GM19193 (cell line): ENCODE data around the gene TRIM40.

Experiments
- POLR2A ChIP-seq: IDR thresholded peaks from 4 replicates; pipeline ENCODE4 v1.6.1; 2011; ENCODE audit not compliant: insufficient read depth, insufficient read length; ENCODE audit errors: extremely low read depth

TRIM40 gene

GRCh38 chr6:30104661-30105060, 31.3 kb upstream of the TRIM40 start:
- no peak for TF ChIP-seq POLR2A

DNA sequence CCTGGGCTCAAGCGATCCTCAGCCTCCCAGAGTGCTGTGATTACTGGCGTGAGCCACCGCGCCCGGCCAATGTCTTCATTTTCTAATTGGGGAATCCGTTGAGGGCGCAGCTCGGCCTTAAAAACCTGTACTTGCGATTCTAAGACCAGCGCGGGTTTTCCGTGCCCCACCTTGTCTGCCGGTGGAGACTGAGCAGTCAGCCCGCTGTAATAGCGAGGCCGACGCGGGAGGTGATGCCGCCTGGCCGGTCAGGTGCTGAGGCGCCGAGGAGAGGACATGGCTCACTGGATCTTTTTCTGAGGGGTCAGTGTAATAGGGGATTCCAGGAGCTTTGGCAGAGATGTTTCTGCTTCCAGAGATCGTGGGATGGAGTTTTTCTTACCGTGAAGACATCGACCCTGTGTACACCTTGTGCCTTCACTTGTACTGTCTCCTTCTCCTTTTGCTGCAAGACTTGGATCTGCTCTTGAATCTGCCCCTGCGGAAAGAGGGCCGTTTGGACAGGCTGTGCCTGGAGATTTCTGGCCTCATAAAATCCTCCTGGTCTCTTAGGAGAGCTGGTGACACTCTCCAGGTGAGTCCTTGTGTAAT, 24.6 kb upstream of the TRIM40 start:
- TF ChIP-seq POLR2A, result no peak

- TF ChIP-seq POLR2A, result no peak
Observed at GRCh38 chr6:30112402-30112994, 23.4 kb upstream of the TRIM40 start.

GRCh38 chr6:30113003-30113759, 22.8 kb upstream of the TRIM40 start, which contains the start of gene TRIM31:
TRIM31 (minus strand) TSS chr6:30113090; CDS start chr6:30112805, 285 bp downstream.
- TF ChIP-seq POLR2A, result no peak

DNA sequence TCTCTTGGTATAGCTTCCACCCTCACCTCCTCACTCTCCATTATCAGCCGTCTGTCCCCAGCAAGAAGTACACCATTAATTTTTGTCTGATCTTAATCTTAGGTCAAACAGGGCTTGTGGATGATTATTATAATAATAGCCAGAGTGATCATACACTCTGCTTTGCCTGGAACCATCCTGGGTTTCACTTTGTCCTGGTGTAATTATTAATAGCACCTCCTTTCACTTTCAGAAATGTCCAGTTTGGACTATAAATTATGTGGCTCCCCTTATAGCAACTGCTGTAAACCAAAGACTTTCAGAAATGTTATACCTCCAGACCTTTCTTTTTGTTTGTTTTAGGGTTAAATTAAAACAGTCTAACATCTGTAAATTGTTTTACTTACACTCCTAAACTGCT, 22.1 kb upstream of the TRIM40 start:
- TF ChIP-seq POLR2A, result no peak

DNA sequence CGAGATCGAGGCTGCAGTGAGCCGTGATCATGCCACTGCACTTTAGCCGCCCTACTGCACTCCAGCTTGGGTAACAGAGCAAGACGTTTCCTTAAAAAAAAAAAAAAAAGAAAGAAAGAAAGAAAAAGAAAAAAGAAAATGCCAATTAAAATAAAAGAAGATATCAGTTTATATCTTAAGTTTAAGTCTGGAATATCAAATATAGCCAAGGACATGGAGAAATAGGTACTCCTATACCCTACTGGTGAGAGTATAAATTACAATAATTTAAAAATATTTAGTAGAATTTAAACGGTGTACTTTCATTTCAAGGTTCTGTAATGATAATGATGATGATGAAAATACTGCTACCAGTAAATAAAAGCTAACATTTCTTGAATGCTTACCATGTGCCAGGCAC, 19.2 kb upstream of the TRIM40 start:
- TF ChIP-seq POLR2A, result no peak

- no peak for TF ChIP-seq POLR2A
Observed at GRCh38 chr6:30121446-30122366, 14.2 kb upstream of the TRIM40 start.

DNA sequence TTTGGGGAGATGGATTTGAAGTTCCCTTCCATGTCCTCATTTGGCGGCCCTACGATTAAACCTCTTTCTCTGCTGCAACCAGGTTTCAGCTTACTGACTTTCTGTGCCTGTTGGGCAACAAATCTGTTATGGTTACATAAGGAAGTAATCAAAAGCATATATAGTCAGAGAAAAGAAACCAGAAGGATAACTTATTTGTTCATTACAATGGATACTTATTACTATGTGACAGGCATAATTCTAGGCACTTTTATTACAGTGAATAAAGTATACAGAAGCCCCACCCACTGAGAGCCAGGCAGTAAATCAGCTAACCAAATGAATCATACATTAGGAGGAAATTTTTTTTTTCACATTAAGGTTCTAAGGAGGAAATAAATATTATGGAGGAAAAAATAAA, 13.4 kb upstream of the TRIM40 start:
- no peak for TF ChIP-seq POLR2A

DNA sequence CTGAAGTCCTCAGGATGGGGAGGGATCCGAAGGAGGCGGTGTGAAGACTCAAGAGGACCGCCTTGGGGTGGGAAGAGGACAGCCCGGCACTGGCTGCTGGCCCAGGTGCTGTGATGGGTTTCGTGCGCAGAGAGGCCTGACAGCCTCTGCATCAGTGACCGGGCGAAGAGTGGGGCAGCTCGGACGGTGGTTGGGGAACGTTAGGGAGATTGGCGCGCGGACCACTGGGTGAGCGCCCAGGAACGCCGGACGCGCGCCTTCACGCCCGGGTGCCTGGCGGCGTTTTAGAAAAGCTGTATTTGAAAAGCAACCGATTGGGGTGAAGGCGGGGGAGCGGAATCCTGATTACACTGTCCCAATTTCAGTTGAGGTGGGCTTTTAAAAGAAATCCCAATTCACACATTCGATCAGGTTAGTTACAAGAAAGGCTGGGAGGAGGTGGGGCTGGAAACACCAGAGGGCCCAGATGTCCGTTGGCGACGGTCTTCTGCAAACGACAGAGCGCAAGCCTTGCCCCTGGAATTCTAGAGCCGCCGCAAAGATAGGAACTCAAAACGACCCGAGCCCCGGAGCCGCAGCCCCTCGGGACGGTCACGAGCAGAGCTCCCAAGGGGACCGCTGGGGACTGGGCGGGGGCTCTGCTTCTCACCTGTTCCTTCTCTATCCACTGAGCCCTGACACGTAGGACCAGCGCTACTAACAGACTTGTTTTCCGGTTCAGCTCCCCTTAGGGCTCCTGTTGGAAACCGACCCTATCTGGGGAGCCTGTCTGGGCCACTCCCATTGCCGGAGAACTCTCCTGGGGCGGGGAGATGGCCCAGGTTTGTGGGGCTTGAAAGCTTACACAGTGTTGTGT, 8.5 kb upstream of the TRIM40 start:
- TF ChIP-seq POLR2A, result no peak

DNA sequence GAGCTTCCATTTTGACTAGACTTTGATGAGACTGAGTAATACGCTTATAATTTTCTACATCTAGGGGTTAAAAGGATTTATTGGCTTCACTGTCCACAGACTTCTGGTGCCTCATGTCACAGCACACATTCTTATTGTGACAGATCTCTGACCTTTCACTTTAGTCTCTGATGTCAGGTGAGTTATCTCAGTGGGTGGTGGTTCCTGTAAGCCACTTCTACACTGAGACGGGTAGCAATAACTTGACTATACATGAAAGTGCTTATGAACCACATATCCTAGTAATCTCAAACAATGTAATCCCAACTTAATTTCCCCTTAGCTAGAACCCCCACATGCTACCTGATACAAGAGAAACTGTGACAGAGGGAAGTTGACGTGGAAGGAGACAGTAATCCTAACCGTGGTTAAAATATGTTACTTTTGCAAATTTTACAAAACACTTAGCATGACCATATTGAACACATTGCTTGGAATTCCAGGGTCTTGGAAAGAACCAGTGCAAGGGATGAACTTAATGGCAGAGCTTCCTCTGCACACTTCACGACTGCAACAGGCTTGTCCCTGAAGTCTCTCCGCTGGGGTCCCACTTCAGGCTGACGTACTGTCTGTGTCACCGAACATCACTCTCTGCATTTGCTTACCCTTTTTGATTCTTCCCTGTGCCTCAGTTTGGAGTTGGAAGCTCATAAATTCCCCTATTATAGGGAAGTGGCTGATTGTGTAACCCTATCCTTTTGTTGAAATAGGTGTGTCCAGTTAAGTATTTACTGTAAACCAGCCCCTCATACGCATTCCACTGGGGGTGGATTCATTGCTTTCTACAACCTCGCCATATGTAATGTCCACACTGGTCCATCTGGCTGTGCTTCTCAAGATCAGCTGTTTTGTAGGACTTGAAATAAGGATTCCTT, 6.4 kb upstream of the TRIM40 start:
- TF ChIP-seq POLR2A, result no peak

DNA sequence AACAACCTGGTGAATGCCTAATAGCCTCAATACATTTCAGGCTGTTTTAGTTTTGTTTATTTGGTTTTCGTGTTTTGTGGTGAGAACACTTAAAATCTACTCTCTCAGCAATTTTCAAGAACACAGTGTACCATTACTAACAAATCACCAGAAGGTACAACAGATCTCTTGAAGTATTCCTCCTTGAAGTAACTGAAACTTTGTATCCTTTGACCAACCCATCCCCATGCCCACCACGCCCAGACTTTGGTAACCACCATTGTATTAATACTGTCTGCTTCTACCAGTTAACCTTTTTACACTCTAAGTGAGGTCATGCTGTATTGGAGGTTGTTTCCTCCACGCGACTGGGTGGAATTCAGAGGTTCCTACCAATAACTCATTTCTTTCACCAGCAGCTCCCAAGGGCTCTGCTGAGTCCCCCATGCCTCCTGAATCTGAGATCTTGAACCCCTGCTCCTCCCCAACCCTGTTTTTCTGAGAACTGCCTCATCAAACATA, 5.7 kb upstream of the TRIM40 start:
- TF ChIP-seq POLR2A, result no peak

DNA sequence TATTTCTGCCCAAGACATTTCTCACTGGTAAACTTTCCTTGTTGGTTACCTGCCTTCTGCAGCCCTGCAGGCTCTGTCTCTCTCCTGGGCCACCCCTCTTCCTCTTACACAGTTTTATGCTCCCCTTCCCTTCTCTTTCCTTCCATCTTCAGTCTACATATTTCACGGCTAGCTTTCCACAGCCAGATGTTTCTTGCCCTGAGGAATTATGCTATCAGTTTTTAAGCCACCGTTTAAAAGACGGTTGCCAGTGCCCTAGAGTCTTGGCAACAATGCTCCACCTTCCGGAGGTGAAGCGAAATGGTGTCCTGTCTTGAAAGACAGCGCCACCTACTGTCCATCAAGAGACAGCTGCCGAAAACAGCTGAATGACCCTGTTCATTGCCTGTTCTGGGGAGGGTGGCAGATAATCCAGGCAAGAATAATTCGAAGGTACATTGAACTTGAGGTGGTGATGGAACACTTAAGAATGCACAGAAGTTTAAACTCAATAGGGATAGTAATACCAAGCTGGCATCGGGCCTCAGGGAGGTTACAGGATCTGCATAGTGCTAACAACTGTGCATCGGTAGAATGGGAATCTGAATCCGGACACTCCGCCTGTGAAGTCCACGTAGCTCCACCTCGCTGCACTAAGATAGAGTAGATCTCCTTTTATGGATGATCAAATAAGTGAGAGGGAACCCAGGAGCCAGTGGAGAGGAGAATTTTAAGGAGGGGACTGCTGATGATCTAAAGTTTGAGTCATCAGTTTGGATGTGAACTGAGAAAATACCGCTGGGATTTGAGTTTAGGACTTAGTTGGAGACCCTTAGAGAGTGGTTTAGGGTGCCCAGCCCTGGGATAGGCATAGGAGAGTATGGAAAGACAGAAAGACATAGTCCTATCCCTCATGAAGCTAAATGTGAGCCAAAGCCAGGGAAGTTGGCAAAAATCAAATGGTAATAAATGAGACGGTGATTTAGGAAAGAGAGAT, 4.8 kb upstream of the TRIM40 start:
- no peak for TF ChIP-seq POLR2A

DNA sequence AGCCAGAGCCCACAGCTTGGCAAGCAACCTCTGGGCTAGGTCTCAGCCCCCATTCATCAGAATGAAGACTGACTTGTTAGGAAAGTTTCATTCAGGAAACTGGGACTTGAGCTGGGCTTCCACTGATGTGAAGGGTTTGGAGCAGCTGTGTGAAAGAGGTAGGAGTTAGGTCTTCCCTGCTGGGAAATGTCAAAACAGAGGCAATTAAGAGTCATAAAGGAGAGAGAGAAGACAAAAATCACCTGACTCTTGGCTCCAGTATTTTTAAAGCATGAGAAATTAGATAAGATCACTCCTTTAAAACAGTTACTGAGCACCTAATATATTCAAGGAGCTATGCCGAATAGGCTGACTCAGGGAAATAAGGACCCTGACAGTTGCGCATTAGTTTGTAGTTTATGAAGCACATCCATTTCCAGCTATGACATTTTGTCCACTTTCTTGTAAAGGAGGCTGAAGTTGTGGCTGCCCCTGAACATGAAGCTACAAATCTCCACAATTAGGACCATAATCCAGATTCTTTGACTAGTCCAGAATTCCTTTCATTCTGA, 3.9 kb upstream of the TRIM40 start:
- no peak for TF ChIP-seq POLR2A
